ENCODE measurements around the gene WEE2.

Gene WEE2

DNA sequence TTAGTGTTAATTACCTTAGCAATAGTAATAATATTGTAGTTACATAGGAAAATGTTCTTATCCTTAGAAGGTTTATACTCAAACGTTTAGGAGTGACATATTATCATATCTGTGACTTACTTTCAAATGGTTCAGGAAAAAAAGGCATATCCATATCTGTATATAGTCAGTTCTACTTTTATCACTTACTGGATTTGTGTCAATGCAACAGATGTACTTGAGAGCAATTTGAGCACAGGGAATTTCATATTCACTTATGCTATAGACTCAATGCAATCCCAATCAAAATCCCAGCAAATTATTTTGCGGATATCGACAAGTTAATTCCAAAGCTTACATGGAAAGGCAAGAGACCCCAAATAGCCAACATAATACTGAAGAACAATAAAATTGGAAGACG, 16.2 kb upstream of the WEE2 start:
- DNase-seq = no peak

DNA sequence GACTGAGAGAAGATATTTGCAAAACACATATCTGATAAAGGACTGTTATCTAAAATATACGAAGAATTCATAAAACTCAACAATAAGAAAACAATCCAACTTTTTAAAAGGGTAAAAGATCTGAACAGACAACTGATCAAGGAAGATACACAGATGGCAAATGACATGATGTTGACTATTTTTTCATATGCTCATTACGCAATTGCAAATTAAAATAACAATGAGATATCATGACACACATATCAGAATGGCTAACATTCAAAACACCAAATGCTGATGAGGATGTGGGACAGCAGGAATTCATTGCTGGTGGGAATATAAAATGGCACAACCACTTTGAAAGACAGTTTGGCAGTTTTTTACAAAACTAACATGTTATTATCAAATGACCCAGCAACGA, 15.1 kb upstream of the WEE2 start:
- DNase-seq = no peak

DNA sequence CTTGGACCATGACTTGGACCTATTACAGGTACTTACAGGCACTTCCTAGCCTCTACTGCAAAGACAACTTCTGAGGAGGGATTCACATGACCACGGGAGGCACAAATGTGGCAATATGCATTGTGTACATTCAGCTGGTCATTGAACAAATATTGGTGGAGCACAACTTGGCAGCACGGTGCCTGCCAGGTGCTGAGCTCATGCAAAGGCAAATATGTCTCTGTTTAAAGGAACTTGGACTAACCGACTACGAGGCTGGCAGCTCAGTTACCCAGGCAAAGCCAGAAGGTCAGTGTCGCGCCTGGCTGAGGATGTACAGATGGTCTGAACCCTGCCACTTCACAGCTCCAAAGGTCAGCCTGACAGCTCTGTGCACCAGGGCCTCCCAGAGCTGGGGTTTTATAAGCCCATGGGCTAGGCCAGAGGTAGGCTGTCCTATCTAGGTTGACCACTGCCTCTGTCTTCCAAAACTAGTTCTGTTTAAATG, 12.3 kb upstream of the WEE2 start:
- no peak for DNase-seq

DNA sequence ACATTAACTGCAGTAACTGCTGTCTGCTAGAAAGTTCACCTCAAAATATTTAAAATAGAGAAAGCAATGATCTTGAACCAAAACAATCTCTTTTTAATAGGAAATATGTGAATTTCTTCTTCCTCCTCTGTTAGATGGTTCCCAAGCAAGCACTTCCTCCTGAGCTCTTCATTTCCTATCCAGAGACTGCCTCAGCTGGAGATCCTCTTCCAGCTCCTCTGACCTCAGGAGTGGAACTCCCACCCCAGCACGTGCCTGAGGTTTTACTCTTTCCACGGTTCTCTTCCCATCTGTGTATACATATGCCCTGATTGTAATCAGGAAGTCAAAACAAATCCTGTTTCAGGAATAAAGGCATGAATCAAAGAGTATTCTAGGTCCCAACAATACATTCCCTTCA, 11.8 kb upstream of the WEE2 start:
- no peak for DNase-seq

DNA sequence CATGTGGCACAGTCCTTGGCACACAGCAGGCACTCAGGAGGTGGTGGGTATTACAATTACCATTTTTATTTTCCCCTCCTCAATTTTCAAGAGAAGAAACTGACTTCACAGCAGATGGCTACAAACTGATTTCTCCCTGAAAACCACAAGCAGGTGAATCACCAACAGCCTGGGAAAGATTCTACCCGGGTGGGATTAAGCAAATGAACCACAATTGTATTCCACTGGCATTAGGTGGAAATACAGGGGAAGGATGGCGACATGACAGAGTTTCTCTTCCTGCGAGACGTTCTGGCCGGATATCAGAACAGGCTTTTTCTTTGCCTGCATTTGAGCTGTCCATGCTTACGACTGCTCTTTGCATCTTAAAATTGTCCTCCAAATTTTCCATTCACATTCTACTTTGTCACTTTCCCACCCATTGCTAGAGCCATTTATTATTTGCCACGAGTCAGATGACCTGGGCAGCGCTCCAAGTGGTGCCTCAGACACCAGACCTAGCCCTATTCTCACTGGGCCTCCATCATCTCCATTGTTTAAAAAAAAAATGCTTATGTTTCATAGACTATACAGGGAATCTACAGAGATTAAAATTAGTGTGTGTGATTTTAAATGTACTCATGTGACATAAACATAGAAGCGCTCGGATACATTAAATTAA, 10.8 kb upstream of the WEE2 start:
- DNase-seq = no peak

DNA sequence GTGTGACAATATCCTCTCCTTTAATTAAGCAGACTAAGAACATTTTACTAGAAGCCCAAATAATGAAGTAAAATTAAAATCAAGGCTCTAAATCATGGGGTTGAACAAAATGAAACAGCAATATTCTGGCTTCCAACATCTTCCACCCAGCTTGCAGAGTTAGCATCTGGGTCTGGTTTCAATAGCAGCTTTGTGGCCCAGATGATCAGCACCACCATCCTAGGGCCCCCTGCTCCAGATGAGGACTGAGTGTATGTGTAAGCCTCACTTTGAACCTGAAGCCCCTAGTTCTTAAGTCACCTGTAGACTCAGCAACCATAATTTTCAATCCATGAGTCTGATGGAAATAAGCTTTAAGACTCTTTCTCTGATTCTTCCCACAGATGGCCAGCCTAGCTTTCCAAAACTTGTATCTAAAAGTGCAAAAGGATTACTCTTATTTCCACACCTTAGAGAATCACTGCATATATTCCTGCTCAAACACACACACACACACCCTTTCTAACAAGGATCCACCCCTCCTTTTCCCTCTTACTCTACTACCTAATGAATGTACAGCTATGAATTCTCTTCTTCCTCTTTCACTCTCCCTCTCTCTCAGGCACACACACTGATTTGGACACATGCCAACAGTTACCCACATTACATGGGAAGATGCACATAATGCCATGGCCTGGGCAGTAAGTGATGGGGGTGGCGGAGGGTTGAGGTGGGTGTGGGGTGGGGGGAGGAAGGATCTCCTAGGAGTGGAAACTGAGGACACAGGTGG, 9.7 kb upstream of the WEE2 start:
- DNase-seq = no peak

DNA sequence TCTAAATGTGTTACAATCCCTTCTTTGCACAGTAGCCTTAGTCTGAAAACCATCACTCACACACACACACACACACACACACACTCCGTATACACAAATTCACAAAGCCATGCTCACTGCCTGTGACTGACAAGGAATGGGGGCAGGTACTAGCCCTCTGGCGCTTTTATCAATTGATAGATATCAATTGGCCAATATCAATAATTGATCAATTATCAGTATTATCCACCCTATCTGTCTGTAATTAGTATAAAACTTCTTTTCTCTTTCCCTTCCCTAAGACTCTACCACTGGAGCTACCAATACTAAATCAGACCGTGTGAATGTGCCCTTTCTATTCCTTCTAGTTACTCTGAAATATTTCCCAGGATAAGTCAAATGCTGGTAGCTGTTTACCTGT, 8.3 kb upstream of the WEE2 start:
- no peak for DNase-seq

DNA sequence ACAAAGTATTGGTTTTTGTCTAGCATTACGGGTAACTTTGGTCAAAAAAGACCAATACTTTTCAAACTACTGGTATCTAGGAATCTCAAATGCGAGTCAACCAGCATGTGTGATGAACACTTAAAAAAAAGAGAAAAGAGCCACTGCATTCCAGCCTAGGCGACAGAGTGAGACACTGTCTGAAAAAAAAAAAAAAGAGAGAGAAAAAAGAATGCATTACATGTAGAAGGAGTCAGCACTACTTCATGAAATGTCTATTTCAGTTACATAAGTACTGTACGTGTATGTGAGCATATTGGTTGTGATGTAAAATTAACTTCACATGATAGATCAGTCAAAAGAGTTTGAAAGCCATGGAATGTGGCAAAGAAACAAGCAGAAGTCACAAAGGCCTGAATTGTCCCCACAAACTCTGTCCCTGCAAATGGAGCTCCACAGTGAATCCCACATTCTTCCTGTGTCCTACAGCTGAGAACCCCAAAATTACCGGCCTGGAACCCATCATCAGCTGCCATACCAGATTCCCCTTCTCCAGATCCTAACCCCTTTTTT, 7.8 kb upstream of the WEE2 start:
- DNase-seq = no peak

DNA sequence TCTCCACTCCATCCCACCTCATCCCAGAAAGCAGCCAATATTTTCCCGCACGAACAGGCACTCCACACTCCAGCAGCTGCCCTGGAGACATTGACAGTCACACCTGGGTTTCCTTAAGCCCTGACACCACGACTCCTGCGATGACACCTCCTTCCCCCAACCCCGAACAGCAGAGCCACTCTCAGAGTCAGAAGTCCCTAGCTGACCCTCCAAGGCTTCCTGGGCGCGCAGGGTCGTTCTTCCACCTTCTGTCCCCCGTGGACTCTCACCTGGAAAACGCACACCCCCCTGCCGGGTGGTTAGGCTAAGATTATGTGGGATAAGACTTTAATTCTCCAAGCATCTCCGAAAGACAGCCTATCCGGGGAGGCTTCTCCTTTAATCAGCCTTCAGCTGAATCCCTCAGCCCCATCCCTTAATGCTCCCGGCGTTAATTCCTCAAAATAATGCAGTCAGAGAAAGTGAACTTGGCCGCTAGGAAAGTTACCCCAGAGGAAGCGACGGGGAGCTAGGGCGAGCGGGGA, 7.2 kb upstream of the WEE2 start:
- peak; percentile 9 for DNase-seq

DNA sequence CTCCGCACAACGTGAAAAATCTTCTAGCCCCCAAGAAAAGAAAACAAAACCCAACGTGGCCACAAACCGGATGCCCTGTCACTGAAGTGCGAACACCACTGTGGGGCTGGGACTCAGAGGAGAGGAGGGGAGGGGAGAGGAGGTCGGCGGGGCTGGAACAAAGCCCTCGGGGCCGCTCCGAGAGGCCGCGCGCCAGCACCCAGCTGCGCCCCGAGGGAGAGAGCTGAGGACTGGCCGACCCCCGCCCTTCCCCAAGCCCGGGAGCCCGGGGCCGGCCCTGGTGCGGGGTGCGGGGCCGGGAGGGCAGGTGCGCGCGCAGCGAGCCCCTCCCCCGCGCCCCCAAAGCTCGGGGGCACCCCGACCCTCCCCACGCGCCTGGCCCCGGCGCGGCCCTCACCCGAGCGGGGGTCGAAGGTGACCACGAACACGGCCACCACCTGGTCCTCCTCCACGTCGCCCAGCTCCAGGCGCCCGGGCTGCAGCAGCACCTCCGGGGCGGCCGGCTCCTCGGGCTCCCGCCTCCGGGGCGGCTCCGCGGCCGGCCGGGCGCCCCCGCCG, 6.6 kb upstream of the WEE2 start:
- DNase-seq = peak; percentile 78

DNA sequence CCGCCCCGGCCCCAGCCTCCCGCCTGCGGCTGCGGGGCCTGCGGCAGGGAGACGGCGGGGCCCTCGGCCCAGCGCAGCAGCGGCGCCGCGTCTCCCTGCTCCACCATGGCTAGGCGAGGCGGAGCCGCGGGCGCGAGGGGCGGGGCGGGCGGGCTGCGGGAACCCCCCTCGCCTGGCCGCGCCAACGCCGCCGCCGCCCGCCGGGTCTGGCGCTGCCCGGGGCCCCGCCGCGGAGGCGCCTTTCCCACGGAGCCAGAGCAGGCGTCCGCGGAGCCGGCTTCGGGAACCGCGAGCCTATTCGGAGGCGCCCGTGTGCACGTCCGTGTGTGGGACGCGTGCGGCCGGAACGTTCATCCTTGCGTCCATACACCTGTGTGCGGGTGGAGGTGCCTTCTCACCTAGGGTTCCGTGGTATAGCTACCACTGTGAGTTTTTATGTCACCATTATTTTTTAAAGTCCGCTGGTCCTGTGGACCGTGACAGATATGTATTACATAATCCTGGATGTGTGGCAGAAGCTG, 6.0 kb upstream of the WEE2 start, which contains the start of gene DENND11:
Gene DENND11 (minus strand): TSS at position 120 of the 521 bp plus-strand sequence. CDS start 13 bp downstream, at position 107.
- DNase-seq = peak; percentile 39

DNA sequence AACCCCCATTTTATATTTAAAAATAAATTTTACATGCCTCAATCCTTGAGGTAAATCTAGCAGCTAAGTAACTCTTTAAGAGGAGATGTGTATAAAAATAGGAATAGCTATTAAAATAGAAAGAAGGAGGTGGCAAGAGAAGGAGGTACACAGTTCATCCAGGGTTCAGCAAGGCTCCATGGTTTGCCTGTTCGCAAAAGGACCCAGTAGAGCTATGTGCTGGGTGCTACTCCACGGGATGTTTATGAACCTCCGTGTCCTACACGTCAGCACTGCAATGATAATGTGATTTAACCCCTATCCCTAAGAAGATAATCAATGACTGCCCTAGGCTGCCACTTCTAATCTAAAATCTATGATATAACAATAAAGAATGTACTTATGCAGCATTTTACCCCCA, 5.3 kb upstream of the WEE2 start:
- DNase-seq = no peak

DNA sequence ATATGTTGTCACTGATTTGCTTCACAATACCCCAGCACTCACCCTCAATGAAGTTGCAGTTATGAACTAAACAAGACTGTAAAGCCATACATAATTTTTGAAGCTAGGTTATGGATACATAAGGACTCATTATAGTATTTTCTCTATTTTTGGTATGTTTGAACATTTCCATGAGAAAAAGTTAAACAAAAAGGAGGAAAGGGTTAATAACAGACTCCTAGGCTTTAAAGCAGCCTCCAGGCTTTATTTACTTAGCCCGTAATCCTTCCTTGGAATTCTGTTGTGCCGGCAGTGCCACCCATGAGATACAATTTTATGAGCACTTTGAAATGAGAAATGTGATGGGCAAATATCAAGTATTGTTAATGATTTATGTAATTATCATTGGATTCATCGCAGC, 4.0 kb upstream of the WEE2 start:
- DNase-seq = no peak

DNA sequence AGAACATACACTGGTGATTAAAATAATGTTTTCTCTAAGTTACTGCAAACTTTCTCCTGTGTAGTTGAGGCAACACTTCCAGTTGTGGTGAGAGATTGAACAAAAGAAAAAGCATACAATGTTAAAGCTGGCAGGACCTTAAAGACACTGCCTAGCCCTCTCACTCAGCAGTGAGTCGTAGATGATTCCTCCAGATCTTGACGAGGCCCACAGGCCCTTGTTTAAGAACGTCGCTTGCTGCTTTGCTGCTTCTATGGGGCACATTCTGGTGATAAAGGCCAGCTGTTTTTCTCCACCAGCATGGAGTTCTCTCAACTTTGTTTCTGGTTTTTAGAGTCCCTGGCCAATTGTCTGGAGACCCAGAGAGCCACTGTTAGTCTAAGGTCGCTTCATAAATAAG, 3.4 kb upstream of the WEE2 start:
- no peak for DNase-seq

DNA sequence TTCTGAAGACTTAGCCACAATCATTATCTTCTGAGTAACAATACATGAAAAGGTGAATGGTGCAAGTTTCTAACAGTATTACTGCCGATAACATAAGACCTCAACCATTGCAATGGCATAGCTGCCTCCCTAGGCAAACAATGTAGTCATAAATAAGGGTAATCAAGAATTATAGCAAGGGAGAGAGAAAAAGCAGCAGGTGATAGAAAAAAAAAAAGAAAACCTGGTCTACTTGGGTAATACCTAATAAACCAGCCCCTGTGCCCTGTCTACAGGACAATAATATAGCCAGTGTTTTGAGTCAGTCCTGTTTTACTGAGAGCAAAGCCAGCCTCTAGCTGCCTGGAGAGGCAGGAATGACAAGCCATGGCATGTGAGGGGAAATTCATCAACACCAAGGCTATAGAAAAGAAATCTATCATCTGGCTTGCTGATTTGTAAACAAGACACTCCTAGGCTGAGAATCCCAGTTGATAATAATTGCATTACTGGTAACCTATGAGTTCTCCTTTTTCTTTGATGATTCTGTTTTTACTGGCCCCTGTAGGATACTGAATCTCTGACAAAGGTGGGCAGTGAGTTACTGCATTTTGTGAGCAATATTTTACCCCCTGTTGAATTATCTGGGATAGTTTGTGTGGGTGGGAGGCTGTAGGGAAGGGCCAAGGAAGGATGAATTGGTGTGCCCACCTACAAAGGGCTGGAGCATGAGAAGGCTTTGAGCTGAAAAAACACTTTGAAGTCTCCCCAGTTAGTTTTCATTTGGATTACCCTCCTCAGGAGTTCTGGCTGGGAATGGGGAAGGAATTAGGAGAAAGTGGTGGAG, 1.7 kb upstream of the WEE2 start:
- DNase-seq = no peak

DNA sequence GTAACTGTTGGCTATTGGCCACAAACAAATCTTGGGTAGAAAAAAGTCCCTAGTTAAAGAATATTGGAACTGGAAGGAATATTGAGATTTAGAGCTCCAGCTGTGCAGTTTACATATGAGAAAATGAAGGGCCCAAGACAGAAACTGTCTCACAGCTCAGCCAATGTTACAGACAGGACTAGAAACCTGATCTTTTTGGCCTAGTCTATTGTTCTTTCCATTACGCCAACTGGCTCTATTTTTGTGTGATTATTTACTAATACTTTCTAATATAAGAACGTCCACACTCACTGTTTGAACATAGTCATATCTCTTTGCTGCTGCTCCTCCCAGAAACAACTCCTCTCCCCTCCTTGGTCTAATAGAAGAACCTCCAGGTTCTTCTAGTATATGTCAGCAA, 1.2 kb downstream of the WEE2 start:
- no peak for DNase-seq

DNA sequence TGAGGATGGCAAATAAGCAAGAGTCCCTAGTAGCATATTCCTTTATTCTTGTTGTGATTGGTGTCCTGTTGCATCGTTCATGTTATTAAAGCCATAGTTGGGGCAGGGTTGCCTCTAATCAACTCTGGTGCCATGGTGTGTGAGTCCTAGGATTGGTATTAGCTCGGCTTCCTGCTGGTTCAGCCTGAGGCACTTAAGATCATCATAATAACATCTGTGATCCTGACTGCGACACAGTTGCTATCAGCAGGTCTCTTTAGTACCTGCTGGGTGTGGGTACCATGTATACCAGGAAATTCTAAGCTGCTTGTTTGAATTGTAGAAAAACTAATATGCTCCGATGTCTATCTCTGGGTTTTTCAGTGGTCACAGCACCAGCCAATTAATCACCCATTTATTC, 1.6 kb downstream of the WEE2 start:
- DNase-seq = no peak

DNA sequence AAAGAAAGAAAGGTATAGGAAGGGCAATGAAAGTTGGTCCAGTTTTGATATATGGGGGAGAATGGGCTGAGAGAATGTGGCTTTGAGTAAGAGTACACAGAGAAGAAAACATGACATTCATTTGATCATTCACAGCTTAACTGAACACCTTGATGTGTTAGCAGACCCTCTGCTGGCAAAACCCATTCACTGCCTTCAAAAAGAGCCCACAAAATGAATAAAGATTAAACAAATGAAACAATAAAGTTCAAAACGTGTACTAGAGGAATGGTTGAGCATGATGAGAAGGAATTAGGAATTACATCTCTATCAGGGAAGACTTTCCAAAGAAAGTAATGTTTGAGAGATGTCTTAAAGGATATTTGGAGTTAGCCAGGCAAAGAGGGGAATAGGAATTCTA, 2.1 kb downstream of the WEE2 start:
- no peak for DNase-seq

DNA sequence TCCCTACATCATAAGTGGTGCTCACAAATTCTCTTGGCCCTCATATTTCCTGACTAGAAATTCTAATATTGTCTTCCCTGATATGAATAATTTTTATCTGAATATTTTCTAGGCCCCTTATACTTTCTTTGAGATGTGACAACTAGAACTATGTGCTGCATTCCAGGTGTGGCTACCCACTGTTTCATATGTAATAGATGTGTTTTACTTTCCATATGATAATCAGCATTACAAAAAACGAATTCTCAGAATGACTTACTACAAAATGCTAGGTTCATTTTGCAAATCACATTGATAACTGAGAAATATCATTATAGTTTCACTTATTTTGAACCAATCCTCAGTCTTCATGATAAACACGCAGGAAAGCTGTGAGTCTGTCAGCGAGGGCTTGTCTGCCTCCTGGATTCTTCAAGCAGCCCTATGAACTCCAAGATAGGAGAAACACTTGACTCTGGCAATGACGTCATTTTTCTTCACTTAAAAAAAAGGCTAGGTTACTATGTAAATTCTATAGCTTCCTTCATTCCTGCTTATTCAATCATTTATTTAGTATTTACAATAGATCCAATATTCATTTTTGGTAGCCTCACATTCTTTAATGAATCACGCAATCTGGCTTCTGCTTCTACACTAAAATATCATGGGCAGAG, 4.6 kb downstream of the WEE2 start:
- DNase-seq = no peak

DNA sequence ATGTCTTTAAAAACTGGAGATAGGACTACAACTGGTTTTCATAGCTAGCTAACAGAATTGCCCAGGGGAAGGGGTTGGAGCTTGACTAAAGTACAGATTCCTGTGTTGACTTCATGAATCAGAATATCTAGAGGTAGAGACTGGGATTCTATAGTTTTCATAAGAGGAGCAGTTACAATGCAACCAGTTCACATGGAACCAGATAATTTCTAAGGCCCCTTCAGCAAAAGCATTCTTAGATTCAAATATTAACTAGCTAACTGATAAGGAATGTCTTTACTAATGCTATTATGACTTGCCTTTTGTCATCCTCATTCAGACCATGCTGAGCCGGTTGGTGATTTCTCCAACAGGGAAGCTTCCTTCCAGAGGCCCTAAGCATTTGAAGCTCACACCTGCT, 5.7 kb downstream of the WEE2 start:
- DNase-seq = no peak

DNA sequence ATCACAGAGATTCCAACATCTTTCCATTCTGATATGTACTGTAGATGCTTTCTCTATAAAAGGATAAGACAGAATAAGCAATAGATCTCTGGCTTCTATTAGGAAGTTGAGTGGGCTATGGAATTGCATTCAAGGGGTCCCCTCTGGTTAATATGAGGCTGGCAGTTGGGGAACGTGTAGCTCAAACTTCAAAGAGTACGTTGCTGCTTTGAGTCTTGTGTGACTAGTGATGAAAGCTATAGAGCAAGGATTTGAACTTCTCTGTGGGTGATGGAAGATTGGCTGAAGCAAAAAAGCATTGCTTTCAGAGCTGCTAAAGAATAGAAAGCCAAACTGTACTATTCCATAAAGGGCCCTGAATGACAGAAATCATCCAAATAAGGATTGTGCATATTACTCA, 6.4 kb downstream of the WEE2 start:
- no peak for DNase-seq

DNA sequence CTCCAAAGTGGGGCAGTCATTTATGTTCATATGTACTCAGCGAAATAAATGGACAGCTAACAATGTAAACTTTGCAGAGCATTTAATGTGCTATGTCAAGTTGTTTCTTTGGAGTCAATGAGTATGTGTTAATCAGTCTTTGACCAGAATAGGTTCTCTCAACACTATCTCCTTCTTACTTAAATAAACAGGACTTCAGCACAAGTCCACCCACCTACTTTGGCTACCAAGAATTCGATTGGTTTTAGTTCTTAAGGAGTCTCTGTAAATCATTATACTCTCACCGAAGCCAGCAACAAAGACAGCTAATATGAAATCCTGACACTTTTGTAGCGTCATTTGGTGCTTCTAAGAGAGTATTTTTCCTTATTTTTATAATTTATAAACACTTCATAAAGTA, 6.9 kb downstream of the WEE2 start:
- DNase-seq = no peak
